HepG2 (cell line): ENCODE measurements around the gene DPY19L3. TPM values are rescaled to one million over a fixed set of nuclear protein-coding genes. Genes with fewer than 3 reads are reported as not detected.

Experiments used
- ARHGAP35 ChIP-seq: sonication (generic); formaldehyde crosslinking; IDR thresholded peaks from 2 replicates; pipeline ENCODE4 v1.9.0; 2022; ENCODE audit warnings: mild to moderate bottlenecking, inconsistent platforms, moderate library complexity, missing genetic modification reagents, borderline replicate concordance
- ARNT2 ChIP-seq: sonication (generic); formaldehyde crosslinking; IDR thresholded peaks from 2 replicates; pipeline ENCODE4 v1.8.0; 2022; ENCODE audit warnings: mild to moderate bottlenecking, low read depth, missing genetic modification reagents, moderate library complexity
- CEBPG ChIP-seq: IDR thresholded peaks from 2 replicates; pipeline ENCODE4 v1.6.1; 2016
- FOXJ3 ChIP-seq: sonication (generic); formaldehyde crosslinking; IDR thresholded peaks from 2 replicates; pipeline ENCODE4 v1.4.0; 2020; ENCODE audit warnings: missing genetic modification reagents, mild to moderate bottlenecking, borderline replicate concordance
- FOXK1 ChIP-seq: sonication (generic); formaldehyde crosslinking; IDR thresholded peaks from 2 replicates; pipeline ENCODE4 v1.4.0; 2020; ENCODE audit warnings: low read depth, missing genetic modification reagents, borderline replicate concordance
- GMEB2 ChIP-seq: IDR thresholded peaks from 2 replicates; pipeline ENCODE4 v1.6.1; 2016; ENCODE audit warnings: missing biosample characterization, missing genetic modification reagents, low read depth
- JUNB ChIP-seq: sonication (generic); formaldehyde crosslinking; IDR thresholded peaks from 2 replicates; pipeline ENCODE4 v1.8.0; 2022; ENCODE audit warnings: missing genetic modification reagents, mild to moderate bottlenecking, borderline replicate concordance
- KAT8 ChIP-seq: IDR thresholded peaks from 2 replicates; pipeline ENCODE4 v1.6.1; 2016; ENCODE audit warnings: missing genetic modification reagents, missing compliant biosample characterization
- NCOA2 ChIP-seq: sonication (generic); formaldehyde crosslinking; IDR thresholded peaks from 2 replicates; pipeline ENCODE4 v1.8.0; 2022; ENCODE audit warnings: inconsistent platforms
- NFE2 ChIP-seq: sonication (generic); formaldehyde crosslinking; IDR thresholded peaks from 2 replicates; pipeline ENCODE4 v1.4.0; 2020; ENCODE audit warnings: missing genetic modification reagents
- PTBP1 ChIP-seq: fragments of 200-400 bp; formaldehyde crosslinking; IDR thresholded peaks from 2 replicates; pipeline ENCODE4 v1.6.1; 2018; ENCODE audit warnings: low read length, low read depth; ENCODE audit not compliant: poor library complexity, severe bottlenecking
- RERE ChIP-seq: IDR thresholded peaks from 2 replicates; pipeline ENCODE4 v1.6.1; 2016; ENCODE audit warnings: low read depth, missing genetic modification reagents, missing compliant biosample characterization
- REST ChIP-seq, 2 experiments: IDR thresholded peaks; 2 replicates each; pipeline ENCODE4 v1.6.1; 2011 to 2012; ENCODE audit warnings: low read length in 2 of 2, borderline replicate concordance in 1 of 2, low read depth in 1 of 2, mild to moderate bottlenecking in 1 of 2, moderate library complexity in 1 of 2
- SSRP1 ChIP-seq: IDR thresholded peaks from 2 replicates; pipeline ENCODE4 v1.6.1; 2016; ENCODE audit warnings: control low read depth
- TGIF2 ChIP-seq: IDR thresholded peaks from 2 replicates; pipeline ENCODE4 v1.6.1; 2016; ENCODE audit warnings: control low read depth, missing compliant biosample characterization
- TOE1 ChIP-seq: sonication (generic); formaldehyde crosslinking; IDR thresholded peaks from 2 replicates; pipeline ENCODE4 v1.4.0; 2020; ENCODE audit warnings: mild to moderate bottlenecking, missing genetic modification reagents
- ZMYM4 ChIP-seq: sonication (generic); formaldehyde crosslinking; IDR thresholded peaks from 2 replicates; pipeline ENCODE4 v1.8.1; 2023; ENCODE audit warnings: mild to moderate bottlenecking, missing genetic modification reagents
- ZNF124 ChIP-seq: sonication (generic); formaldehyde crosslinking; IDR thresholded peaks from 2 replicates; pipeline ENCODE4 v1.4.0; 2020; ENCODE audit warnings: missing genetic modification reagents
- ZNF780A ChIP-seq: sonication (generic); formaldehyde crosslinking; IDR thresholded peaks from 2 replicates; pipeline ENCODE4 v1.8.0; 2022; ENCODE audit warnings: mild to moderate bottlenecking, missing genetic modification reagents, moderate library complexity
- ZNF792 ChIP-seq: IDR thresholded peaks from 2 replicates; pipeline ENCODE4 v1.6.1; 2016
- ZNF878 ChIP-seq: sonication (generic); formaldehyde crosslinking; IDR thresholded peaks from 2 replicates; pipeline ENCODE4 v1.8.1; 2023; ENCODE audit warnings: mild to moderate bottlenecking, missing genetic modification reagents, moderate library complexity
- ZSCAN12 ChIP-seq: sonication (generic); formaldehyde crosslinking; IDR thresholded peaks from 2 replicates; pipeline ENCODE4 v1.9.0; 2021; ENCODE audit warnings: mild to moderate bottlenecking, missing genetic modification reagents
- polyA plus RNA-seq, 8 experiments: library from polyadenylated mRNA; depleted of rRNA in 3 of 8; stranded (reverse) in 7 of 8; unstranded in 1 of 8; fragments of >200 nt; fragmentation: Illumina TruSeq in 4 of 8; extraction: Trizol in 4 of 8; gene quantifications; 2 replicates each; pipeline versions ENCODE4 v1.2.1 to v1.2.3, GENCODE V29; 2011 to 2016; ENCODE audit warnings: low read depth in 4 of 8, missing spikeins in 1 of 8, mixed read lengths in 1 of 8; ENCODE audit not compliant: insufficient read depth in 1 of 8
- total RNA-seq, 5 experiments: library from RNA; depleted of rRNA; stranded (reverse); fragments of >200 nt; fragmentation: Illumina TruSeq; extraction: Trizol; gene quantifications; 2 replicates each; pipeline ENCODE4 v1.2.3, GENCODE V29; 2016; ENCODE audit warnings: low read depth in 1 of 5

DPY19L3 gene
- total and polyA plus RNA-seq, 2 of the 13 experiments (the other 11 are each of a cell fraction or from before 2014, with no cell fraction given) = 21.6 to 25.2 TPM

- TF ChIP-seq ZNF878 (peak; percentile 84), GMEB2 (0 out of 2 replicates have a peak, but pooled peaks have one; percentile 24), KAT8 (CRISPR knock-in tag) (peak; percentile 71), ZMYM4 (CRISPR knock-in tag) (peak; percentile 58), RERE (CRISPR knock-in tag) (peak; percentile 60; the same call in 1 of the 2 replicates), TGIF2 (CRISPR knock-in tag) (peak; percentile 61), NFE2 (no peak), TOE1 (CRISPR knock-in tag) (no peak), ARNT2 (CRISPR knock-in tag) (no peak), NCOA2 (peak; percentile 85), SSRP1 (CRISPR knock-in tag) (no peak), PTBP1 (no peak), ZNF124 (CRISPR knock-in tag) (peak; percentile 77), REST (IDR thresholded peaks at IDR 0.05; ENCODE audit: borderline replicate concordance in 1 of 2, low read depth in 1 of 2, low read length in 2 of 2) (no peak), ZSCAN12 (CRISPR knock-in tag) (no peak), FOXJ3 (peak; percentile 75; the same call in 1 of the 2 replicates), ARHGAP35 (CRISPR knock-in tag) (no peak), FOXK1 (CRISPR knock-in tag) (peak; percentile 89; the same call in 1 of the 2 replicates), CEBPG (peak; percentile 97), ZNF780A (CRISPR knock-in tag) (no peak), ZNF792 (peak; percentile 51; the same call in 1 of the 2 replicates), JUNB (CRISPR knock-in tag) (peak; percentile 65; the same call in 1 of the 2 replicates)
Observed at GRCh38 chr19:32363175-32363574, 42.4 kb upstream of the DPY19L3 start (continued).
